Activated T-cell treated with anti-CD3 and anti-CD28 coated beads, Interleukin-2, amount 50 U/mL, for 1 hour (primary cell): ENCODE results near the gene ATP5F1B.
"Not testable (repeated sequence)": the region's sequence is repeated elsewhere in the genome, so short reads cannot be mapped to it uniquely, and the experiment has no call there.

Experiments
- DNase-seq: peaks from one replicate; pipeline ENCODE4 v3.0.0-alpha.2; 2020

The ATP5F1B gene

GRCh38 chr12:56645717-56646446 lies at the start of gene ATP5F1B:
ATP5F1B (minus strand) TSS chr12:56645984; CDS start chr12:56645963, 21 bp downstream.
- DNase-seq = peak; percentile 83

- DNase-seq = no peak
Observed at GRCh38 chr12:56694161-56694560, 48.4 kb upstream of the ATP5F1B start.

GRCh38 chr12:56688846-56689109 lies 43.0 kb upstream of the ATP5F1B start:
- DNase-seq = no peak

- peak; percentile 96 for DNase-seq
Observed at GRCh38 chr12:56688129-56688845, 42.5 kb upstream of the ATP5F1B start, which contains the start of gene PTGES3. PTGES3 (minus strand) TSS chr12:56688284; CDS start chr12:56687999, 285 bp downstream.

GRCh38 chr12:56687223-56688128 lies 41.7 kb upstream of the ATP5F1B start:
- peak; percentile 73 for DNase-seq

GRCh38 chr12:56684745-56685359 lies 39.1 kb upstream of the ATP5F1B start:
- DNase-seq = no peak

- no peak for DNase-seq
Observed at GRCh38 chr12:56682323-56682722, 36.5 kb upstream of the ATP5F1B start.

GRCh38 chr12:56679883-56680575 lies 34.2 kb upstream of the ATP5F1B start:
- no peak for DNase-seq

- no peak for DNase-seq
Observed at GRCh38 chr12:56678852-56679251, 33.1 kb upstream of the ATP5F1B start.

- DNase-seq = no peak
Observed at GRCh38 chr12:56677680-56678079, 31.9 kb upstream of the ATP5F1B start.

- DNase-seq = no peak
Observed at GRCh38 chr12:56676851-56677580, 31.2 kb upstream of the ATP5F1B start.

- DNase-seq = no peak
Observed at GRCh38 chr12:56671608-56672007, 25.8 kb upstream of the ATP5F1B start.

GRCh38 chr12:56670836-56671235 lies 25.1 kb upstream of the ATP5F1B start:
- no peak for DNase-seq

- DNase-seq = no peak
Observed at GRCh38 chr12:56668197-56668457, 22.3 kb upstream of the ATP5F1B start.

GRCh38 chr12:56661979-56662638 lies 16.3 kb upstream of the ATP5F1B start:
- DNase-seq = no peak

GRCh38 chr12:56661560-56661959 lies 15.8 kb upstream of the ATP5F1B start:
- no peak for DNase-seq

GRCh38 chr12:56658921-56659320 lies 13.1 kb upstream of the ATP5F1B start:
- DNase-seq = no peak

- no peak for DNase-seq
Observed at GRCh38 chr12:56657416-56658379, 11.9 kb upstream of the ATP5F1B start.

GRCh38 chr12:56653781-56654180 lies 8.0 kb upstream of the ATP5F1B start:
- DNase-seq = not testable (repeated sequence)

GRCh38 chr12:56648023-56648422 lies 2.2 kb upstream of the ATP5F1B start:
- DNase-seq = not testable (repeated sequence)
